ENCODE results near the gene ABAT. TPM values are rescaled to one million over a fixed set of nuclear protein-coding genes. Genes with fewer than 3 reads are reported as not detected.
"Not testable (repeated sequence)": the region's sequence is repeated elsewhere in the genome, so short reads cannot be mapped to it uniquely, and the experiment has no call there.

The ABAT gene
- total and polyA plus RNA-seq, 10 of the 15 experiments (the other 5 are each of a cell fraction or from before 2014, with no cell fraction given): 1.0 to 10.6 (median 1.9) TPM

DNA sequence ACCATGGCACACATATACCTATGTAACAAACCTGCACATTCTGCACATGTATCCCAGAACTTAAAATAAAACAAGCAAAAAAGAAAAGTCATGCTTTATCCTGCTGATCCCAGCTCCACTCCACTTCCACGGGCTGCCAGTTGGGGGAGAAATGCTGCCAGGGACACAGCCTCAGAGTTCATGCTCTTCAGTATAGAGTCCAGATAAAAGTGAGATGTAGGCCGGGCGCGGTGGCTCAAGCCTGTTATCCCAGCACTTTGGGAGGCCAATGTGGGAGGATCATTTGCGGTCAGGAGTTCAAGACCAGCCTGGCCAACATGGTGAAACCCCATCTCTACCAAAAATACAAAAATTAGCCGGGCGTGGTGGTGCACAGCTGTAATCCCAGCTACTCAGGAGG lies 22.5 kb upstream of the ABAT start:
- intact Hi-C loops (cut with micrococcal nuclease; ENCODE audit: unreplicated experiment); FAIRE-seq; H3K9me3 ChIP-seq (replicated peaks; ENCODE audit: control insufficient read depth, insufficient read depth, low read length); H4K20me1 ChIP-seq (ENCODE audit: control insufficient read depth, insufficient read depth); H3K79me2 ChIP-seq (ENCODE audit: control insufficient read depth, insufficient read depth, low read length); RAD21 ChIA-PET (ENCODE audit: unreplicated experiment); in situ Hi-C loops (cut with MboI); H3K9ac ChIP-seq (ENCODE audit: control insufficient read depth, insufficient read depth, low read length); DNase-seq (ENCODE audit: low read depth, low spot score); CTCF ChIA-PET; ATAC-seq; H3K27me3 ChIP-seq (replicated peaks in 1 of 2; ENCODE audit: control insufficient read depth in 2 of 2, insufficient read depth in 2 of 2, low read length in 1 of 2); H3K27ac ChIP-seq (ENCODE audit: control insufficient read depth, insufficient read depth); H3K4me2 ChIP-seq (ENCODE audit: control insufficient read depth, insufficient read depth); POLR2A ChIA-PET; H2AFZ ChIP-seq (ENCODE audit: control insufficient read depth, low read depth, low read length); BruUV-seq (replicated peaks); H3K36me3 ChIP-seq (ENCODE audit: control insufficient read depth in 2 of 2, insufficient read depth in 2 of 2, low read length in 1 of 2); H3K4me3 ChIP-seq: not testable (repeated sequence)
- peak; percentile 12; the same call in 1 of the 2 replicates for TF ChIP-seq RAD21 (IDR thresholded peaks at IDR 0.05; ENCODE audit: insufficient read depth, low read depth, low read length)
- peaks cover 12% of the 10 kb centered on the region; the same call in 1 of the 2 replicates for H3K4me1 ChIP-seq (ENCODE audit: control insufficient read depth, insufficient read depth, low read length)
- 79% methylated on average over 7 of the region's 7 CpGs for WGBS (ENCODE audit: insufficient coverage, insufficient replicate concordance, low lambda C conversion rate, missing lambda C conversion rate)
- SMC1A ChIA-PET (ENCODE audit: uncharacterized antibody, unreplicated experiment): interaction anchor here (0.6 kb wide), 1 partner anchor 318 kb away, joined by 4 read pairs; no protein-coding TSS in a partner anchor

DNA sequence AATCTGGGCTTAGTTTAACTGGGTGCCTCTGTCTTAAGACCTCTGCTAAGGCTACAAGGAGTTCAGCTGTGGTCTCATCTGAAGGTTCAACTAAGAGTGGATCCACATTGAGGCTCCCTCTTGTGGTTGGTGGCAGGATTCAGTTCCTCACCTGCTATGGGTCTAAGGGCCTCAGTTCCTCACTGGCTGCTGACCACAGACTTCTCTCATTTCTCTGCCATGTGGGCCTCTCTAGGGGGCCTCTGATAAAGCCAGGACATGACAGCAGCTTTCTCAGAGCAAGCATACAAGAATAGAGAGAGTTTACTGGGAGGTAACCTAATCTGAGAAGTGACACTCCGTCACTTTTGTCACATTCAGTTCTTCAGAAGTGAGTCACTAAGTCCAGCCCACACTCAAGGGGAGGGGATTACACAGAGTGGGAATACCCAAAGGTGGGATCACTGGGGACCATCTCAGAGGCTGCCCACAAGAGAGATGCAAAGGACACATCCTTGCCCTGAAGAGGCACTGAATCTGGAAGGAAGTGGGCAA lies 19.2 kb upstream of the ABAT start:
- ChIA-PET SMC1A (ENCODE audit: uncharacterized antibody, unreplicated experiment) (interaction anchor here (1.5 kb wide), 1 partner anchor 56 kb away, joined by 4 read pairs; no protein-coding TSS in a partner anchor), CTCF (interaction anchor here (0.9 to 1.9 kb wide), 4 partner anchors 27 to 480 kb away, joined by 3 to 5 read pairs (median 4); no protein-coding TSS in a partner anchor), POLR2A (no interaction called here), RAD21 (ENCODE audit: unreplicated experiment) (no interaction called here)
- 0 out of 2 replicates have a peak overlapping the region, but pooled peaks have one; percentile 9 for H3K4me2 ChIP-seq (ENCODE audit: control insufficient read depth, insufficient read depth)
- no peak overlapping the region for H3K9ac ChIP-seq (ENCODE audit: control insufficient read depth, insufficient read depth, low read length)
- no peak overlapping the region for H2AFZ ChIP-seq (ENCODE audit: control insufficient read depth, low read depth, low read length)
- peaks cover 7% of the 10 kb centered on the region; the same call in 2 of the 3 replicates for H3K9me3 ChIP-seq (replicated peaks; ENCODE audit: control insufficient read depth, insufficient read depth, low read length)
- peak; percentile 59 for FAIRE-seq
- no peaks in the 10 kb centered on the region for H4K20me1 ChIP-seq (ENCODE audit: control insufficient read depth, insufficient read depth)
- no peaks in the 10 kb centered on the region for H3K36me3 ChIP-seq (ENCODE audit: control insufficient read depth in 2 of 2, insufficient read depth in 2 of 2, low read length in 1 of 2)
- H3K4me3 ChIP-seq: no peak overlapping the region
- no peaks in the 10 kb centered on the region for H3K79me2 ChIP-seq (ENCODE audit: control insufficient read depth, insufficient read depth, low read length)
- H3K27me3 ChIP-seq (replicated peaks in 1 of 2; ENCODE audit: control insufficient read depth in 2 of 2, insufficient read depth in 2 of 2, low read length in 1 of 2): no peaks in the 10 kb centered on the region
- in situ Hi-C loops (cut with MboI) (no loop called here), intact Hi-C loops (cut with micrococcal nuclease; ENCODE audit: unreplicated experiment) (loop anchor here (1.0 kb wide), 1 partner anchor 88 kb away; no protein-coding TSS in a partner anchor)
- peak; percentile 92 for ATAC-seq
- BruUV-seq (replicated peaks): no TSS peak
- DNase-seq (ENCODE audit: low read depth, low spot score): peak; percentile 31
- peaks cover 12% of the 10 kb centered on the region; the same call in 1 of the 2 replicates for H3K4me1 ChIP-seq (ENCODE audit: control insufficient read depth, insufficient read depth, low read length)
- H3K27ac ChIP-seq (ENCODE audit: control insufficient read depth, insufficient read depth): no peak overlapping the region
- WGBS (ENCODE audit: insufficient coverage, insufficient replicate concordance, low lambda C conversion rate, missing lambda C conversion rate): 0% methylated on average over 1 of the region's 1 CpG
- TF ChIP-seq, protein P1, sequence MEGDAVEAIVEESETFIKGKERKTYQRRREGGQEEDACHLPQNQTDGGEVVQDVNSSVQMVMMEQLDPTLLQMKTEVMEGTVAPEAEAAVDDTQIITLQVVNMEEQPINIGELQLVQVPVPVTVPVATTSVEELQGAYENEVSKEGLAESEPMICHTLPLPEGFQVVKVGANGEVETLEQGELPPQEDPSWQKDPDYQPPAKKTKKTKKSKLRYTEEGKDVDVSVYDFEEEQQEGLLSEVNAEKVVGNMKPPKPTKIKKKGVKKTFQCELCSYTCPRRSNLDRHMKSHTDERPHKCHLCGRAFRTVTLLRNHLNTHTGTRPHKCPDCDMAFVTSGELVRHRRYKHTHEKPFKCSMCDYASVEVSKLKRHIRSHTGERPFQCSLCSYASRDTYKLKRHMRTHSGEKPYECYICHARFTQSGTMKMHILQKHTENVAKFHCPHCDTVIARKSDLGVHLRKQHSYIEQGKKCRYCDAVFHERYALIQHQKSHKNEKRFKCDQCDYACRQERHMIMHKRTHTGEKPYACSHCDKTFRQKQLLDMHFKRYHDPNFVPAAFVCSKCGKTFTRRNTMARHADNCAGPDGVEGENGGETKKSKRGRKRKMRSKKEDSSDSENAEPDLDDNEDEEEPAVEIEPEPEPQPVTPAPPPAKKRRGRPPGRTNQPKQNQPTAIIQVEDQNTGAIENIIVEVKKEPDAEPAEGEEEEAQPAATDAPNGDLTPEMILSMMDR (IDR thresholded peaks at IDR 0.05 in 2 of 3, conservative IDR thresholded peaks at IDR 0.05 in 1 of 3; ENCODE audit: control insufficient read depth in 2 of 3, extremely low read depth in 1 of 3, insufficient read depth in 1 of 3, low read depth in 3 of 3, low read length in 3 of 3): peak; percentile 27 to 39 (median 29); a peak in 5 of 6 replicates
- TF ChIP-seq, protein P2, sequence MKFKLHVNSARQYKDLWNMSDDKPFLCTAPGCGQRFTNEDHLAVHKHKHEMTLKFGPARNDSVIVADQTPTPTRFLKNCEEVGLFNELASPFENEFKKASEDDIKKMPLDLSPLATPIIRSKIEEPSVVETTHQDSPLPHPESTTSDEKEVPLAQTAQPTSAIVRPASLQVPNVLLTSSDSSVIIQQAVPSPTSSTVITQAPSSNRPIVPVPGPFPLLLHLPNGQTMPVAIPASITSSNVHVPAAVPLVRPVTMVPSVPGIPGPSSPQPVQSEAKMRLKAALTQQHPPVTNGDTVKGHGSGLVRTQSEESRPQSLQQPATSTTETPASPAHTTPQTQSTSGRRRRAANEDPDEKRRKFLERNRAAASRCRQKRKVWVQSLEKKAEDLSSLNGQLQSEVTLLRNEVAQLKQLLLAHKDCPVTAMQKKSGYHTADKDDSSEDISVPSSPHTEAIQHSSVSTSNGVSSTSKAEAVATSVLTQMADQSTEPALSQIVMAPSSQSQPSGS (IDR thresholded peaks at IDR 0.05; ENCODE audit: low read length): 0 out of 2 replicates have a peak, but pooled peaks have one; percentile 60
- no peak for TF ChIP-seq YBX1 (IDR thresholded peaks at IDR 0.05)
- TF ChIP-seq SUZ12 (IDR thresholded peaks at IDR 0.05; ENCODE audit: unreplicated experiment): no peak
- TF ChIP-seq CREM (IDR thresholded peaks at IDR 0.05; ENCODE audit: low read depth): peak; percentile 29; the same call in 1 of the 2 replicates
- TF ChIP-seq, protein P3, sequence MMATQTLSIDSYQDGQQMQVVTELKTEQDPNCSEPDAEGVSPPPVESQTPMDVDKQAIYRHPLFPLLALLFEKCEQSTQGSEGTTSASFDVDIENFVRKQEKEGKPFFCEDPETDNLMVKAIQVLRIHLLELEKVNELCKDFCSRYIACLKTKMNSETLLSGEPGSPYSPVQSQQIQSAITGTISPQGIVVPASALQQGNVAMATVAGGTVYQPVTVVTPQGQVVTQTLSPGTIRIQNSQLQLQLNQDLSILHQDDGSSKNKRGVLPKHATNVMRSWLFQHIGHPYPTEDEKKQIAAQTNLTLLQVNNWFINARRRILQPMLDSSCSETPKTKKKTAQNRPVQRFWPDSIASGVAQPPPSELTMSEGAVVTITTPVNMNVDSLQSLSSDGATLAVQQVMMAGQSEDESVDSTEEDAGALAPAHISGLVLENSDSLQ (IDR thresholded peaks at IDR 0.05): no peak
- TF ChIP-seq TCF3 (IDR thresholded peaks at IDR 0.05; ENCODE audit: borderline replicate concordance, insufficient read depth, low read depth, low read length): peak; percentile 37; the same call in 1 of the 2 replicates
- TF ChIP-seq, protein P4, sequence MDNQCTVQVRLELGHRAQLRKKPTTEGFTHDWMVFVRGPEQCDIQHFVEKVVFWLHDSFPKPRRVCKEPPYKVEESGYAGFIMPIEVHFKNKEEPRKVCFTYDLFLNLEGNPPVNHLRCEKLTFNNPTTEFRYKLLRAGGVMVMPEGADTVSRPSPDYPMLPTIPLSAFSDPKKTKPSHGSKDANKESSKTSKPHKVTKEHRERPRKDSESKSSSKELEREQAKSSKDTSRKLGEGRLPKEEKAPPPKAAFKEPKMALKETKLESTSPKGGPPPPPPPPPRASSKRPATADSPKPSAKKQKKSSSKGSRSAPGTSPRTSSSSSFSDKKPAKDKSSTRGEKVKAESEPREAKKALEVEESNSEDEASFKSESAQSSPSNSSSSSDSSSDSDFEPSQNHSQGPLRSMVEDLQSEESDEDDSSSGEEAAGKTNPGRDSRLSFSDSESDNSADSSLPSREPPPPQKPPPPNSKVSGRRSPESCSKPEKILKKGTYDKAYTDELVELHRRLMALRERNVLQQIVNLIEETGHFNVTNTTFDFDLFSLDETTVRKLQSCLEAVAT (IDR thresholded peaks at IDR 0.05): peak; percentile 59; the same call in 1 of the 2 replicates
- TF ChIP-seq HDAC2 (IDR thresholded peaks at IDR 0.05): no peak

Data from GM12878 (cell line).